H9 (cell line): ENCODE results near the gene CDK6. TPM values are rescaled to one million over a fixed set of nuclear protein-coding genes. Genes with fewer than 3 reads are reported as not detected.

Experiments used
- DNase-seq: peaks from one replicate; pipeline ENCODE4 v3.0.0-alpha.2; 2017
- H2AFZ ChIP-seq: one replicate; pipeline ENCODE4 v1.6.1; 2013; ENCODE audit warnings: mild to moderate bottlenecking, low read length, control low read depth, moderate library complexity
- H2AK5ac ChIP-seq: 2 replicates; pipeline ENCODE4 v1.6.1; 2013; ENCODE audit warnings: low read length, control low read depth, mixed read lengths; ENCODE audit not compliant: insufficient read length
- H2BK120ac ChIP-seq: one replicate; pipeline ENCODE4 v1.6.1; 2013; ENCODE audit warnings: low read depth, mild to moderate bottlenecking, low read length, control low read depth, inconsistent platforms; ENCODE audit not compliant: poor library complexity, severe bottlenecking
- H2BK12ac ChIP-seq: 2 replicates; pipeline ENCODE4 v1.6.1; 2013; ENCODE audit warnings: low read length, control low read depth, mixed read lengths, low read depth; ENCODE audit not compliant: insufficient read length
- H2BK15ac ChIP-seq: 2 replicates; pipeline ENCODE4 v1.6.1; 2013; ENCODE audit warnings: low read depth, low read length, control low read depth
- H2BK20ac ChIP-seq: one replicate; pipeline ENCODE4 v1.6.1; 2013; ENCODE audit warnings: low read depth, mild to moderate bottlenecking, low read length, control low read depth, inconsistent platforms; ENCODE audit not compliant: poor library complexity, severe bottlenecking
- H2BK5ac ChIP-seq: 2 replicates; pipeline ENCODE4 v1.6.1; 2013; ENCODE audit warnings: low read length, control low read depth, mixed read lengths; ENCODE audit not compliant: insufficient read length
- H3K14ac ChIP-seq: 2 replicates; pipeline ENCODE4 v1.6.1; 2013; ENCODE audit warnings: low read length, control low read depth; ENCODE audit not compliant: insufficient read depth
- H3K18ac ChIP-seq: 2 replicates; pipeline ENCODE4 v1.6.1; 2013; ENCODE audit warnings: low read depth, mild to moderate bottlenecking, mixed read lengths, low read length, control low read depth; ENCODE audit not compliant: insufficient read length
- H3K23ac ChIP-seq: 2 replicates; pipeline ENCODE4 v1.6.1; 2013; ENCODE audit warnings: low read length, control low read depth, mixed read lengths, low read depth; ENCODE audit not compliant: insufficient read length
- H3K23me2 ChIP-seq: 2 replicates; pipeline ENCODE4 v1.6.1; 2013; ENCODE audit warnings: low read depth, mild to moderate bottlenecking, mixed read lengths, low read length, control low read depth; ENCODE audit not compliant: insufficient read length, poor library complexity, severe bottlenecking
- H3K27ac ChIP-seq: 2 replicates; pipeline ENCODE4 v1.5.1; 2013; ENCODE audit warnings: low read length, control low read depth, mixed read lengths, low read depth; ENCODE audit not compliant: insufficient read length
- H3K27me3 ChIP-seq: 2 replicates; pipeline ENCODE4 v1.6.1; 2013; ENCODE audit warnings: low read length, control low read depth, inconsistent platforms; ENCODE audit not compliant: insufficient read depth
- H3K4ac ChIP-seq: 2 replicates; pipeline ENCODE4 v1.6.1; 2013; ENCODE audit warnings: low read depth, mild to moderate bottlenecking, control low read depth, inconsistent platforms, low read length, moderate library complexity
- H3K4me1 ChIP-seq: 2 replicates; pipeline ENCODE4 v1.6.1; 2013; ENCODE audit warnings: low read length, control low read depth, inconsistent platforms; ENCODE audit not compliant: insufficient read depth
- H3K4me2 ChIP-seq: 2 replicates; pipeline ENCODE4 v1.6.1; 2013; ENCODE audit warnings: low read length, control low read depth, mixed read lengths; ENCODE audit not compliant: insufficient read length, insufficient read depth
- H3K56ac ChIP-seq: 2 replicates; pipeline ENCODE4 v1.6.1; 2013; ENCODE audit warnings: low read depth, mild to moderate bottlenecking, mixed read lengths, low read length, control low read depth; ENCODE audit not compliant: insufficient read length
- H3K79me1 ChIP-seq: 2 replicates; pipeline ENCODE4 v1.6.1; 2013; ENCODE audit warnings: low read depth, mild to moderate bottlenecking, moderate library complexity, low read length, control low read depth, inconsistent platforms; ENCODE audit not compliant: insufficient read depth, poor library complexity, severe bottlenecking
- H3K79me2 ChIP-seq: 2 replicates; pipeline ENCODE4 v1.6.1; 2013; ENCODE audit warnings: low read length, control low read depth, inconsistent platforms; ENCODE audit not compliant: insufficient read depth
- H3K9ac ChIP-seq: 2 replicates; pipeline ENCODE4 v1.6.1; 2013; ENCODE audit warnings: low read length, control low read depth, mixed read lengths; ENCODE audit not compliant: insufficient read length; ENCODE audit errors: extremely low read depth
- H3K9me3 ChIP-seq: one replicate; pipeline ENCODE4 v1.6.1; 2013; ENCODE audit warnings: low read depth, low read length, inconsistent platforms; ENCODE audit not compliant: control insufficient read depth
- H3T11ph ChIP-seq: one replicate; pipeline ENCODE4 v1.6.1; 2013; ENCODE audit warnings: mild to moderate bottlenecking, low read length, control low read depth, inconsistent platforms
- H4K20me1 ChIP-seq: one replicate; pipeline ENCODE4 v1.6.1; 2013; ENCODE audit not compliant: control insufficient read depth, insufficient read length, insufficient read depth
- H4K5ac ChIP-seq: 2 replicates; pipeline ENCODE4 v1.6.1; 2013; ENCODE audit warnings: low read depth, mild to moderate bottlenecking, mixed read lengths, low read length, control low read depth; ENCODE audit not compliant: insufficient read length
- H4K8ac ChIP-seq: replicated peaks from 2 replicates; pipeline ENCODE4 v1.6.1; 2013; ENCODE audit warnings: low read length, control low read depth, mixed read lengths, low read depth; ENCODE audit not compliant: insufficient read length
- H4K91ac ChIP-seq: 2 replicates; pipeline ENCODE4 v1.6.1; 2013; ENCODE audit warnings: low read depth, mild to moderate bottlenecking, moderate library complexity, mixed read lengths, low read length, control low read depth; ENCODE audit not compliant: insufficient read length
- H3K27ac Mint-ChIP-seq, 3 experiments: 2 replicates in 2 of 3; 3 replicates in 1 of 3; pipeline ENCODE4 v1.8.0; 2020 to 2021; ENCODE audit warnings: mixed read lengths in 3 of 3, mild to moderate bottlenecking in 1 of 3, moderate library complexity in 1 of 3
- H3K27me3 Mint-ChIP-seq: 2 replicates; pipeline ENCODE4 v1.8.0; 2021; ENCODE audit warnings: low read depth, mild to moderate bottlenecking, moderate library complexity, mixed read lengths
- H3K36me3 Mint-ChIP-seq, 3 experiments: 2 replicates in 2 of 3; 3 replicates in 1 of 3; pipeline ENCODE4 v1.8.0; 2020 to 2021; ENCODE audit warnings: low read depth in 3 of 3, mixed read lengths in 3 of 3; ENCODE audit not compliant: insufficient read depth in 1 of 3
- H3K4me1 Mint-ChIP-seq, 2 experiments: 2 replicates each; pipeline ENCODE4 v1.8.0; 2020; ENCODE audit warnings: mixed read lengths in 2 of 2
- H3K4me3 Mint-ChIP-seq, 2 experiments: 2 replicates in 1 of 2; 3 replicates in 1 of 2; pipeline ENCODE4 v1.8.0; 2020 to 2021; ENCODE audit warnings: mild to moderate bottlenecking in 2 of 2, mixed read lengths in 2 of 2, moderate library complexity in 1 of 2
- H3K9me3 Mint-ChIP-seq, 2 experiments: 2 replicates in 1 of 2; 3 replicates in 1 of 2; pipeline ENCODE4 v1.8.0; 2020; ENCODE audit warnings: mild to moderate bottlenecking in 2 of 2, mixed read lengths in 2 of 2, moderate library complexity in 1 of 2
- WGBS: extraction: QIAGEN DNeasy Blood & Tissue Kit; methylation state at CpG from one replicate; pipeline ENCODE4 v1.1.7; 2013; ENCODE audit warnings: missing lambda C conversion rate, low lambda C conversion rate, mixed read lengths; ENCODE audit not compliant: insufficient read length; ENCODE audit errors: extremely low coverage; 5-methylcytosine and 5-hydroxymethylcytosine counted together
- total RNA-seq: library from RNA; stranded (reverse); gene quantifications from 2 replicates; pipeline ENCODE4 v1.2.1, GENCODE V29; 2021
- TF ChIP-seq, protein P1 (sequence below): fragments of 200-600 bp; sonication (generic); conservative IDR thresholded peaks from 3 replicates; pipeline ENCODE4 v1.8.0; 2021; ENCODE audit warnings: antibody characterized with exemption, mild to moderate bottlenecking

Gene CDK6
- total RNA-seq, 1 experiment from 2014 or later = 30.0 TPM

DNA sequence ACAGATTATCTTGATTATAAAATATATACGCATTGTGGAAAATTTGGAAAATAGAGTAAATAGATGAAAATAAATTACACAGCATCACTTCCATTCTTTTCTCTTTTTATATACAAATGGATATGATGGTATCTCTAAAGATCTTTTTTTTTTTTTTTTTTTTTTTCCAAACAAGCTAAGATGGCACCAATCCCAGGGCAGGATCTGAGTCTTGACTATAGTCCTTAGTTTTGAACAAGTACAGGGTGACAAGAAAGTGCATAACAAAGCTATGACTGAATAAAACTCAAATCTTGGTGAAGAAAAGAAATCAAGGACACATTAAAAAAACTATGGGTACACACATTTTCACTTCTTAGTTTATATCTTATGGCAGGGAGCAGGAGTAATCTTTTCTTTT, 203.6 kb downstream of the CDK6 start:
- no peaks in the 10 kb centered on the region for H3K36me3 Mint-ChIP-seq
- no peak overlapping the region; a peak in 1 of 7 replicates for H3K27ac Mint-ChIP-seq
- WGBS = no CpG with 5 or more reads among the region's 1 CpG

More for the DNA sequence above, 203.6 kb downstream of the CDK6 start:
- Histone ChIP-seq H3K18ac (no peak overlapping the region), H4K91ac (no peak overlapping the region), H2BK120ac (no peak overlapping the region), H3K27me3 (no peaks in the 10 kb centered on the region), H3K23ac (no peak overlapping the region), H3K14ac (no peak overlapping the region), H4K8ac (no peak overlapping the region), H3K4ac (no peak overlapping the region), H3K9me3 (no peaks in the 10 kb centered on the region), H2BK12ac (no peak overlapping the region), H4K20me1 (no peaks in the 10 kb centered on the region), H3K4me2 (no peak overlapping the region), H3K79me2 (no peaks in the 10 kb centered on the region), H2BK15ac (no peak overlapping the region), H2AFZ (no peak overlapping the region), H3K9ac (no peak overlapping the region), H3K4me1 (no peaks in the 10 kb centered on the region), H3K27ac (no peak overlapping the region), H4K5ac (no peak overlapping the region), H3K56ac (no peak overlapping the region), H2BK20ac (no peak overlapping the region), H3T11ph (no peak overlapping the region), H3K23me2 (no peaks in the 10 kb centered on the region), H3K79me1 (no peaks in the 10 kb centered on the region), H2BK5ac (no peak overlapping the region), H2AK5ac (no peak overlapping the region)
- TF ChIP-seq, protein P1, sequence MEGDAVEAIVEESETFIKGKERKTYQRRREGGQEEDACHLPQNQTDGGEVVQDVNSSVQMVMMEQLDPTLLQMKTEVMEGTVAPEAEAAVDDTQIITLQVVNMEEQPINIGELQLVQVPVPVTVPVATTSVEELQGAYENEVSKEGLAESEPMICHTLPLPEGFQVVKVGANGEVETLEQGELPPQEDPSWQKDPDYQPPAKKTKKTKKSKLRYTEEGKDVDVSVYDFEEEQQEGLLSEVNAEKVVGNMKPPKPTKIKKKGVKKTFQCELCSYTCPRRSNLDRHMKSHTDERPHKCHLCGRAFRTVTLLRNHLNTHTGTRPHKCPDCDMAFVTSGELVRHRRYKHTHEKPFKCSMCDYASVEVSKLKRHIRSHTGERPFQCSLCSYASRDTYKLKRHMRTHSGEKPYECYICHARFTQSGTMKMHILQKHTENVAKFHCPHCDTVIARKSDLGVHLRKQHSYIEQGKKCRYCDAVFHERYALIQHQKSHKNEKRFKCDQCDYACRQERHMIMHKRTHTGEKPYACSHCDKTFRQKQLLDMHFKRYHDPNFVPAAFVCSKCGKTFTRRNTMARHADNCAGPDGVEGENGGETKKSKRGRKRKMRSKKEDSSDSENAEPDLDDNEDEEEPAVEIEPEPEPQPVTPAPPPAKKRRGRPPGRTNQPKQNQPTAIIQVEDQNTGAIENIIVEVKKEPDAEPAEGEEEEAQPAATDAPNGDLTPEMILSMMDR = no peak
- H3K4me1 Mint-ChIP-seq = peaks cover 12 to 24% of the 10 kb centered on the region in 2 experiments
- no peaks in the 10 kb centered on the region; a peak in 1 of 5 replicates for H3K9me3 Mint-ChIP-seq
- H3K4me3 Mint-ChIP-seq = no peak overlapping the region
- no peak for DNase-seq
- H3K27me3 Mint-ChIP-seq = no peaks in the 10 kb centered on the region
